ENCODE data around the gene MPG.
"Not testable (repeated sequence)": the region's sequence is repeated elsewhere in the genome, so short reads cannot be mapped to it uniquely, and the experiment has no call there.

MPG gene

GRCh38 chr16:35678-36305, 42.2 kb upstream of the MPG start:
- no peak overlapping the region for H3K27ac ChIP-seq
- no peak for TF ChIP-seq CTCF (conservative IDR thresholded peaks at IDR 0.05; ENCODE audit: low read depth)
- CTCF ChIA-PET = no interaction called here
- POLR2A ChIA-PET (ENCODE audit: low non-redundant PET) = no interaction called here
- no peak for DNase-seq (ENCODE audit: low spot score)

- no peak for TF ChIP-seq CTCF (conservative IDR thresholded peaks at IDR 0.05; ENCODE audit: low read depth)
- no peak for DNase-seq (ENCODE audit: low spot score)
- POLR2A ChIA-PET (ENCODE audit: low non-redundant PET) = no interaction called here
- CTCF ChIA-PET = no interaction called here
- H3K27ac ChIP-seq = no peak overlapping the region
Measured at GRCh38 chr16:36336-36984, 41.6 kb upstream of the MPG start.

- no peak for DNase-seq (ENCODE audit: low spot score)
- ChIA-PET POLR2A (ENCODE audit: low non-redundant PET) (no interaction called here), CTCF (interaction anchor here (0.7 kb wide), 1 partner anchor 268 kb away, joined by 4 read pairs; no protein-coding TSS in a partner anchor)
- TF ChIP-seq CTCF (conservative IDR thresholded peaks at IDR 0.05; ENCODE audit: low read depth) = no peak
- no peak overlapping the region for H3K27ac ChIP-seq
Measured at GRCh38 chr16:37511-37910, 40.5 kb upstream of the MPG start.

- H3K27ac ChIP-seq; CTCF ChIA-PET; DNase-seq (ENCODE audit: low spot score); POLR2A ChIA-PET (ENCODE audit: low non-redundant PET): not testable (repeated sequence)
Measured at GRCh38 chr16:38206-38605, 39.8 kb upstream of the MPG start.

GRCh38 chr16:38941-39892, 38.8 kb upstream of the MPG start:
- ChIA-PET POLR2A (ENCODE audit: low non-redundant PET) (no interaction called here), CTCF (interaction anchor here (0.7 kb wide), 1 partner anchor 27 kb away, joined by 3 read pairs; no protein-coding TSS in a partner anchor)
- H3K27ac ChIP-seq = peak overlapping the region; percentile 7; the same call in 1 of the 2 replicates
- no peak for DNase-seq (ENCODE audit: low spot score)
- TF ChIP-seq CTCF (conservative IDR thresholded peaks at IDR 0.05; ENCODE audit: low read depth) = no peak

- POLR2A ChIA-PET (ENCODE audit: low non-redundant PET) = no interaction called here
- CTCF ChIA-PET = interaction anchor here (0.9 kb wide), 1 partner anchor 24 kb away, joined by 3 read pairs; no protein-coding TSS in a partner anchor
- no peak for TF ChIP-seq CTCF (conservative IDR thresholded peaks at IDR 0.05; ENCODE audit: low read depth)
Measured at GRCh38 chr16:41439-42068, 36.5 kb upstream of the MPG start.

More at GRCh38 chr16:41439-42068, 36.5 kb upstream of the MPG start:
- no peak overlapping the region for H3K27ac ChIP-seq
- no peak for DNase-seq (ENCODE audit: low spot score)

All from RWPE1 (cell line).